H9 (cell line): ENCODE measurements around the gene ENTPD6. TPM values are rescaled to one million over a fixed set of nuclear protein-coding genes. Genes with fewer than 3 reads are reported as not detected.

Experiments
- DNase-seq: peaks from one replicate; pipeline ENCODE4 v3.0.0-alpha.2; 2017
- H2AFZ ChIP-seq: one replicate; pipeline ENCODE4 v1.6.1; 2013; ENCODE audit warnings: mild to moderate bottlenecking, low read length, control low read depth, moderate library complexity
- H2AK5ac ChIP-seq: 2 replicates; pipeline ENCODE4 v1.6.1; 2013; ENCODE audit warnings: low read length, control low read depth, mixed read lengths; ENCODE audit not compliant: insufficient read length
- H2BK120ac ChIP-seq: one replicate; pipeline ENCODE4 v1.6.1; 2013; ENCODE audit warnings: low read depth, mild to moderate bottlenecking, low read length, control low read depth, inconsistent platforms; ENCODE audit not compliant: poor library complexity, severe bottlenecking
- H2BK12ac ChIP-seq: 2 replicates; pipeline ENCODE4 v1.6.1; 2013; ENCODE audit warnings: low read length, control low read depth, mixed read lengths, low read depth; ENCODE audit not compliant: insufficient read length
- H2BK15ac ChIP-seq: 2 replicates; pipeline ENCODE4 v1.6.1; 2013; ENCODE audit warnings: low read depth, low read length, control low read depth
- H2BK20ac ChIP-seq: one replicate; pipeline ENCODE4 v1.6.1; 2013; ENCODE audit warnings: low read depth, mild to moderate bottlenecking, low read length, control low read depth, inconsistent platforms; ENCODE audit not compliant: poor library complexity, severe bottlenecking
- H2BK5ac ChIP-seq: 2 replicates; pipeline ENCODE4 v1.6.1; 2013; ENCODE audit warnings: low read length, control low read depth, mixed read lengths; ENCODE audit not compliant: insufficient read length
- H3K14ac ChIP-seq: 2 replicates; pipeline ENCODE4 v1.6.1; 2013; ENCODE audit warnings: low read length, control low read depth; ENCODE audit not compliant: insufficient read depth
- H3K18ac ChIP-seq: 2 replicates; pipeline ENCODE4 v1.6.1; 2013; ENCODE audit warnings: low read depth, mild to moderate bottlenecking, mixed read lengths, low read length, control low read depth; ENCODE audit not compliant: insufficient read length
- H3K23ac ChIP-seq: 2 replicates; pipeline ENCODE4 v1.6.1; 2013; ENCODE audit warnings: low read length, control low read depth, mixed read lengths, low read depth; ENCODE audit not compliant: insufficient read length
- H3K23me2 ChIP-seq: 2 replicates; pipeline ENCODE4 v1.6.1; 2013; ENCODE audit warnings: low read depth, mild to moderate bottlenecking, mixed read lengths, low read length, control low read depth; ENCODE audit not compliant: insufficient read length, poor library complexity, severe bottlenecking
- H3K27ac ChIP-seq: 2 replicates; pipeline ENCODE4 v1.5.1; 2013; ENCODE audit warnings: low read length, control low read depth, mixed read lengths, low read depth; ENCODE audit not compliant: insufficient read length
- H3K27me3 ChIP-seq: 2 replicates; pipeline ENCODE4 v1.6.1; 2013; ENCODE audit warnings: low read length, control low read depth, inconsistent platforms; ENCODE audit not compliant: insufficient read depth
- H3K4ac ChIP-seq: 2 replicates; pipeline ENCODE4 v1.6.1; 2013; ENCODE audit warnings: low read depth, mild to moderate bottlenecking, control low read depth, inconsistent platforms, low read length, moderate library complexity
- H3K4me1 ChIP-seq: 2 replicates; pipeline ENCODE4 v1.6.1; 2013; ENCODE audit warnings: low read length, control low read depth, inconsistent platforms; ENCODE audit not compliant: insufficient read depth
- H3K4me2 ChIP-seq: 2 replicates; pipeline ENCODE4 v1.6.1; 2013; ENCODE audit warnings: low read length, control low read depth, mixed read lengths; ENCODE audit not compliant: insufficient read length, insufficient read depth
- H3K56ac ChIP-seq: 2 replicates; pipeline ENCODE4 v1.6.1; 2013; ENCODE audit warnings: low read depth, mild to moderate bottlenecking, mixed read lengths, low read length, control low read depth; ENCODE audit not compliant: insufficient read length
- H3K79me1 ChIP-seq: 2 replicates; pipeline ENCODE4 v1.6.1; 2013; ENCODE audit warnings: low read depth, mild to moderate bottlenecking, moderate library complexity, low read length, control low read depth, inconsistent platforms; ENCODE audit not compliant: insufficient read depth, poor library complexity, severe bottlenecking
- H3K79me2 ChIP-seq: 2 replicates; pipeline ENCODE4 v1.6.1; 2013; ENCODE audit warnings: low read length, control low read depth, inconsistent platforms; ENCODE audit not compliant: insufficient read depth
- H3K9ac ChIP-seq: 2 replicates; pipeline ENCODE4 v1.6.1; 2013; ENCODE audit warnings: low read length, control low read depth, mixed read lengths; ENCODE audit not compliant: insufficient read length; ENCODE audit errors: extremely low read depth
- H3K9me3 ChIP-seq: one replicate; pipeline ENCODE4 v1.6.1; 2013; ENCODE audit warnings: low read depth, low read length, inconsistent platforms; ENCODE audit not compliant: control insufficient read depth
- H3T11ph ChIP-seq: one replicate; pipeline ENCODE4 v1.6.1; 2013; ENCODE audit warnings: mild to moderate bottlenecking, low read length, control low read depth, inconsistent platforms
- H4K20me1 ChIP-seq: one replicate; pipeline ENCODE4 v1.6.1; 2013; ENCODE audit not compliant: control insufficient read depth, insufficient read length, insufficient read depth
- H4K5ac ChIP-seq: 2 replicates; pipeline ENCODE4 v1.6.1; 2013; ENCODE audit warnings: low read depth, mild to moderate bottlenecking, mixed read lengths, low read length, control low read depth; ENCODE audit not compliant: insufficient read length
- H4K8ac ChIP-seq: replicated peaks from 2 replicates; pipeline ENCODE4 v1.6.1; 2013; ENCODE audit warnings: low read length, control low read depth, mixed read lengths, low read depth; ENCODE audit not compliant: insufficient read length
- H4K91ac ChIP-seq: 2 replicates; pipeline ENCODE4 v1.6.1; 2013; ENCODE audit warnings: low read depth, mild to moderate bottlenecking, moderate library complexity, mixed read lengths, low read length, control low read depth; ENCODE audit not compliant: insufficient read length
- H3K27ac Mint-ChIP-seq, 3 experiments: 2 replicates in 2 of 3; 3 replicates in 1 of 3; pipeline ENCODE4 v1.8.0; 2020 to 2021; ENCODE audit warnings: mixed read lengths in 3 of 3, mild to moderate bottlenecking in 1 of 3, moderate library complexity in 1 of 3
- H3K27me3 Mint-ChIP-seq: 2 replicates; pipeline ENCODE4 v1.8.0; 2021; ENCODE audit warnings: low read depth, mild to moderate bottlenecking, moderate library complexity, mixed read lengths
- H3K36me3 Mint-ChIP-seq, 3 experiments: 2 replicates in 2 of 3; 3 replicates in 1 of 3; pipeline ENCODE4 v1.8.0; 2020 to 2021; ENCODE audit warnings: low read depth in 3 of 3, mixed read lengths in 3 of 3; ENCODE audit not compliant: insufficient read depth in 1 of 3
- H3K4me1 Mint-ChIP-seq, 2 experiments: 2 replicates each; pipeline ENCODE4 v1.8.0; 2020; ENCODE audit warnings: mixed read lengths in 2 of 2
- H3K4me3 Mint-ChIP-seq, 2 experiments: 2 replicates in 1 of 2; 3 replicates in 1 of 2; pipeline ENCODE4 v1.8.0; 2020 to 2021; ENCODE audit warnings: mild to moderate bottlenecking in 2 of 2, mixed read lengths in 2 of 2, moderate library complexity in 1 of 2
- H3K9me3 Mint-ChIP-seq, 2 experiments: 2 replicates in 1 of 2; 3 replicates in 1 of 2; pipeline ENCODE4 v1.8.0; 2020; ENCODE audit warnings: mild to moderate bottlenecking in 2 of 2, mixed read lengths in 2 of 2, moderate library complexity in 1 of 2
- WGBS: extraction: QIAGEN DNeasy Blood & Tissue Kit; methylation state at CpG from one replicate; pipeline ENCODE4 v1.1.7; 2013; ENCODE audit warnings: missing lambda C conversion rate, low lambda C conversion rate, mixed read lengths; ENCODE audit not compliant: insufficient read length; ENCODE audit errors: extremely low coverage; 5-methylcytosine and 5-hydroxymethylcytosine counted together
- total RNA-seq: library from RNA; stranded (reverse); gene quantifications from 2 replicates; pipeline ENCODE4 v1.2.1, GENCODE V29; 2021
- TF ChIP-seq, protein P1 (sequence below): fragments of 200-600 bp; sonication (generic); conservative IDR thresholded peaks from 3 replicates; pipeline ENCODE4 v1.8.0; 2021; ENCODE audit warnings: antibody characterized with exemption, mild to moderate bottlenecking

ENTPD6 gene
- total RNA-seq, 1 experiment from 2014 or later: 57.4 TPM

- DNase-seq: no peak
- H3K9me3 Mint-ChIP-seq: no peaks in the 10 kb centered on the region
- H3K27ac Mint-ChIP-seq: no peak overlapping the region
- H3K27me3 Mint-ChIP-seq: no peaks in the 10 kb centered on the region
- no peak overlapping the region for H2BK20ac ChIP-seq
- no peaks in the 10 kb centered on the region for H3K79me2 ChIP-seq
- WGBS: no CpG with 5 or more reads among the region's 10 CpGs
- H4K91ac ChIP-seq: no peak overlapping the region
- H3K4me3 Mint-ChIP-seq: no peak overlapping the region
- H3K4ac ChIP-seq: no peak overlapping the region
- H4K8ac ChIP-seq: no peak overlapping the region
- no peak overlapping the region for H3K9ac ChIP-seq
- peaks cover 0 to 2% of the 10 kb centered on the region in 2 experiments; a peak in 2 of 4 replicates for H3K4me1 Mint-ChIP-seq
- H3K27ac ChIP-seq: no peak overlapping the region
- TF ChIP-seq, protein P1, sequence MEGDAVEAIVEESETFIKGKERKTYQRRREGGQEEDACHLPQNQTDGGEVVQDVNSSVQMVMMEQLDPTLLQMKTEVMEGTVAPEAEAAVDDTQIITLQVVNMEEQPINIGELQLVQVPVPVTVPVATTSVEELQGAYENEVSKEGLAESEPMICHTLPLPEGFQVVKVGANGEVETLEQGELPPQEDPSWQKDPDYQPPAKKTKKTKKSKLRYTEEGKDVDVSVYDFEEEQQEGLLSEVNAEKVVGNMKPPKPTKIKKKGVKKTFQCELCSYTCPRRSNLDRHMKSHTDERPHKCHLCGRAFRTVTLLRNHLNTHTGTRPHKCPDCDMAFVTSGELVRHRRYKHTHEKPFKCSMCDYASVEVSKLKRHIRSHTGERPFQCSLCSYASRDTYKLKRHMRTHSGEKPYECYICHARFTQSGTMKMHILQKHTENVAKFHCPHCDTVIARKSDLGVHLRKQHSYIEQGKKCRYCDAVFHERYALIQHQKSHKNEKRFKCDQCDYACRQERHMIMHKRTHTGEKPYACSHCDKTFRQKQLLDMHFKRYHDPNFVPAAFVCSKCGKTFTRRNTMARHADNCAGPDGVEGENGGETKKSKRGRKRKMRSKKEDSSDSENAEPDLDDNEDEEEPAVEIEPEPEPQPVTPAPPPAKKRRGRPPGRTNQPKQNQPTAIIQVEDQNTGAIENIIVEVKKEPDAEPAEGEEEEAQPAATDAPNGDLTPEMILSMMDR: no peak
- no peak overlapping the region for H2BK12ac ChIP-seq
- H3K79me1 ChIP-seq: no peaks in the 10 kb centered on the region
- no peak overlapping the region for H3K4me2 ChIP-seq
- no peak overlapping the region for H3K18ac ChIP-seq
- no peak overlapping the region for H2AK5ac ChIP-seq
- peaks cover 5 to 64% (median 27%) of the 10 kb centered on the region in 3 experiments; a peak in 6 of 7 replicates for H3K36me3 Mint-ChIP-seq
- no peak overlapping the region for H3K56ac ChIP-seq
- H2BK120ac ChIP-seq: no peak overlapping the region
- no peak overlapping the region for H3T11ph ChIP-seq
- H4K5ac ChIP-seq: no peak overlapping the region
- H3K23ac ChIP-seq: no peak overlapping the region
- H2BK5ac ChIP-seq: no peak overlapping the region
- no peaks in the 10 kb centered on the region for H3K23me2 ChIP-seq
- no peak overlapping the region for H3K14ac ChIP-seq
- no peaks in the 10 kb centered on the region for H4K20me1 ChIP-seq
- H3K9me3 ChIP-seq: no peaks in the 10 kb centered on the region
- no peaks in the 10 kb centered on the region for H3K4me1 ChIP-seq
- H2AFZ ChIP-seq: no peak overlapping the region
- H3K27me3 ChIP-seq: no peaks in the 10 kb centered on the region
- H2BK15ac ChIP-seq: no peak overlapping the region
These were observed 20.0 kb downstream of the ENTPD6 start for GRCh38 chr20:25215521-25215920.
